Measurements from ENCODE around the gene KLHDC7B. TPM values are rescaled to one million over a fixed set of nuclear protein-coding genes. Genes with fewer than 3 reads are reported as not detected.

KLHDC7B gene
- total and polyA plus RNA-seq, 10 of the 15 experiments (the other 5 are each of a cell fraction or from before 2014, with no cell fraction given): 0.05 to 2.2 (median 0.93) TPM; not detected in 2

GRCh38 chr22:50525104-50525857 lies 20.4 kb upstream of the KLHDC7B start, which contains the start of gene SCO2 (continued):
- TF ChIP-seq E4F1 (IDR thresholded peaks at IDR 0.05; ENCODE audit: borderline replicate concordance, partially characterized antibody): no peak
- no peak for TF ChIP-seq RBBP5 (conservative IDR thresholded peaks at IDR 0.05)
- TF ChIP-seq RELB (IDR thresholded peaks at IDR 0.05; ENCODE audit: low read depth): no peak
- TF ChIP-seq RAD21 (IDR thresholded peaks at IDR 0.05; ENCODE audit: insufficient read depth, low read depth, low read length): peak; percentile 45; the same call in 1 of the 2 replicates
- TF ChIP-seq E2F4 (IDR thresholded peaks at IDR 0.05; ENCODE audit: low read depth, low read length): peak; percentile 53; the same call in 1 of the 2 replicates
- no peak; the same call in 1 of the 2 replicates for TF ChIP-seq CHD1 (IDR thresholded peaks at IDR 0.05; ENCODE audit: low read depth, low read length)
- TF ChIP-seq IKZF2 (IDR thresholded peaks at IDR 0.05): peak in 1 of 2 experiments; percentile 7; a peak in 1 of 4 replicates
- TF ChIP-seq ZBTB11 (CRISPR knock-in tag; IDR thresholded peaks at IDR 0.05): no peak
- no peak for TF ChIP-seq ASH2L (IDR thresholded peaks at IDR 0.05; ENCODE audit: borderline replicate concordance, low read depth)
- no peak for TF ChIP-seq SREBF2 (IDR thresholded peaks at IDR 0.05; ENCODE audit: low read length)
- TF ChIP-seq BMI1 (IDR thresholded peaks at IDR 0.05; ENCODE audit: borderline replicate concordance): no peak
- no peak for TF ChIP-seq PRDM15 (CRISPR knock-in tag; IDR thresholded peaks at IDR 0.05)
- TF ChIP-seq BHLHE40 (IDR thresholded peaks at IDR 0.05; ENCODE audit: borderline replicate concordance in 1 of 2, low read depth in 2 of 2, low read length in 1 of 2): peak; percentile 84 to 95
- TF ChIP-seq TCF12 (IDR thresholded peaks at IDR 0.05; ENCODE audit: low read depth, low read length): no peak

Data from GM12878 (cell line).